ENCODE data around the gene RNF5.
A peak's percentile ranks its signal among the peaks of the same experiment; 100 is the strongest.
"Not testable (repeated sequence)": the region's sequence is repeated elsewhere in the genome, so short reads cannot be mapped to it uniquely, and the experiment has no call there.

Gene RNF5

DNA sequence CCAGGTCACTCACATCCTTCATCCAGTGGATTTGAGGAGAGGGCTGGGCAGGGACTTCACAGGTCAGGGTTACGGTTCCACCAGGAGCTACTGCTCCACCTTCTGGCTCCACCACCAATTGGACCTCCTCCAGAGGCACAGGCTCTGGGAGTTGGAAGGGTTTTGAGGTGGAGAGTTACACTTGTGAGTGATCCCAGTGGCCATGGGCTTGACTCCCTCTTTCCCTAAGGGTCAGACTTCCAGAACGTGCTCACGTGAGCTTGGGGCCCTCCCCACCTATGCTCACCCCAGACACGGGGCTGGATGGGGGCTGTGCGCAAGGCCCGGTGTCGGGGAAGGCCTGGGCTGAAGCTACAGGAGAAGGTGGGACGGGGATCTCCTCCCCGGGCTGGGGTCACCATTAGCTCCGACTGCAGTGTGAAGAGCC lies 4.4 kb downstream of the RNF5 start:
- no peak overlapping the region for H3K4me3 ChIP-seq (ENCODE audit: low read depth, low read length)
- TF ChIP-seq, protein P1, sequence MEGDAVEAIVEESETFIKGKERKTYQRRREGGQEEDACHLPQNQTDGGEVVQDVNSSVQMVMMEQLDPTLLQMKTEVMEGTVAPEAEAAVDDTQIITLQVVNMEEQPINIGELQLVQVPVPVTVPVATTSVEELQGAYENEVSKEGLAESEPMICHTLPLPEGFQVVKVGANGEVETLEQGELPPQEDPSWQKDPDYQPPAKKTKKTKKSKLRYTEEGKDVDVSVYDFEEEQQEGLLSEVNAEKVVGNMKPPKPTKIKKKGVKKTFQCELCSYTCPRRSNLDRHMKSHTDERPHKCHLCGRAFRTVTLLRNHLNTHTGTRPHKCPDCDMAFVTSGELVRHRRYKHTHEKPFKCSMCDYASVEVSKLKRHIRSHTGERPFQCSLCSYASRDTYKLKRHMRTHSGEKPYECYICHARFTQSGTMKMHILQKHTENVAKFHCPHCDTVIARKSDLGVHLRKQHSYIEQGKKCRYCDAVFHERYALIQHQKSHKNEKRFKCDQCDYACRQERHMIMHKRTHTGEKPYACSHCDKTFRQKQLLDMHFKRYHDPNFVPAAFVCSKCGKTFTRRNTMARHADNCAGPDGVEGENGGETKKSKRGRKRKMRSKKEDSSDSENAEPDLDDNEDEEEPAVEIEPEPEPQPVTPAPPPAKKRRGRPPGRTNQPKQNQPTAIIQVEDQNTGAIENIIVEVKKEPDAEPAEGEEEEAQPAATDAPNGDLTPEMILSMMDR (IDR thresholded peaks at IDR 0.05; ENCODE audit: insufficient read depth, low read depth, low read length, missing control alignments), result no peak
- no peak for DNase-seq (ENCODE audit: low read depth)

DNA sequence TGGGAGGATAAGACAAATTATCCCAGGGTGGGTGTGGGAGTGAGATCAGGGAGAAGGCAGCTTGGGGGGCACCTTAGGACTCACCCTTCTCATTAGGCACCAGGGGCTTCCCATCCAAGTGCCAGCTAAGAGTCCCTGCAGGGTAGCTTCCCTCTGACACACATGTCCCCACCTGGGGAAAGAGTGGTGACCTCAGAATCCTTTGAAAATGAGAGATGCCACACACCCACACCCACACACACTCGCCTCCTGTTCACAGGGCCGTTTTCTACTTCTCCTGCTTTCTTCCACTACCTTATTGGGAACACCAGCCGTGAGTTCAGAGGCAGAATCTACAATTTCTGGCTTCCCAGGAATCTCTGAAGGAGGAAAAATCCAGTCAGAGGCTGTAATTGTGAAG lies 4.8 kb downstream of the RNF5 start:
- TF ChIP-seq, protein P1 (IDR thresholded peaks at IDR 0.05; ENCODE audit: insufficient read depth, low read depth, low read length, missing control alignments), result no peak
- no peak for DNase-seq (ENCODE audit: low read depth)

DNA sequence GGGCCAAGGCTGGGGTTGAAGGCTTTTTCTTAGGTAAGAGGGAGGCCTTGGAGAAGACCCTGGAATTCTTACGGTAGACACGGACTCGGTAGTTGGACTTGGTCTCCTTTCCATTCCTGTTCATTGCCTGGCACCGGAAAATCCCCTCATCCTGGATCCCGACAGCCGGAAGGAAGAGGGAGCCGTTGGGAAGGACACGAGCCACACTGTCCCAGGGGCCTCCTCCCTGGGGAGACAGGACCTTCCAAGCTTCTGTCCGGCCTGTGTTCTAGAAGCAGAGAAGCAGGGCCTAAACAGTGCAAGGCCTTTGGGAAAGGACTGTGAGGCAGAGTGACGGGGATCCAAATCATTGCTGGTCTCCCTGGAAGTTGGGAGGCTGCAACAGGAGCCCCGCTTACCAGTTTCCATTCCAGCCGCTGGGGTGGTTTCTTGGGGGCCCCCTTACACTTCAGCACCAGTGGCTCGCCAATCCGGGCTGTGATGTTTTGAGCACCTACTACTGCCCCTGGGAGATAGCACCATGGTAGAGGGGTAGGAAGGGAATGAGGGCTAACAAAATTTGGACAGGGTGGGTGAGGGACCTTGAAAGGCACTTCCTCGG lies 5.4 kb downstream of the RNF5 start:
- TF ChIP-seq, protein P1 (IDR thresholded peaks at IDR 0.05; ENCODE audit: insufficient read depth, low read depth, low read length, missing control alignments), result no peak
- no peak overlapping the region for H3K4me3 ChIP-seq (ENCODE audit: low read depth, low read length)
- DNase-seq (ENCODE audit: low read depth), result no peak

More for the DNA sequence above, 4.8 kb downstream of the RNF5 start:
- no peak overlapping the region for H3K4me3 ChIP-seq (ENCODE audit: low read depth, low read length)

DNA sequence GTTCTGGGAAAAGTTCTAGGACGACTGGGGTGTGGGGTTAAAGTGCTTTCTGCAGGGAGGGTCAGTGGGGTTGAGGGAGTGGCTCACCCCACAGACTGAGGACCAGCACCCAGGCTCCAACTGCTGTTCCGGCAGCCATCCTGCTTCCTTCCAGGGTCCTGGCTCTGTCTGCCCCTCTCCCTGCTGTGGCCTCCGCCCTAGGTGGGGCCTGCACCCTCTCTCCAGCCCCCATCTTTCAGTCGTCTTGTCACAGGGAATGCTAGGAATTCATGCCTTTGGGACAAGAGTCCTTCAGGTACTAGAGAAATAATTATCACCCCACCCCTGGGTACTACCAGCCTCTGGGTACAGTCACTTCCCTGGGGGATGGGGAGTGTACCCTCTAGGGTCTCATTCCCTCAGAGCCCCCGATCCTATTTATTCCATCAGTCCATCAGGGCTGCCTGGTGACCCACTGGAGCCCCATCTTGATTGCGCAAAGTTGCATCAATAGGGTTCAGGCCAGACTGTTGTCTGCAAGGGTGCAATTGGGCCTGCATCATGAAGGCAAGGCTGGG lies 6.0 kb downstream of the RNF5 start, which contains the start of gene AGER:
Gene AGER (minus strand): TSS at position 170 of the 557 bp plus-strand sequence. CDS start 31 bp downstream, at position 139.
- H3K4me3 ChIP-seq (ENCODE audit: low read depth, low read length), result no peak within 1 kb of the TSS
- DNase-seq (ENCODE audit: low read depth), result no peak
- TF ChIP-seq, protein P1 (IDR thresholded peaks at IDR 0.05; ENCODE audit: insufficient read depth, low read depth, low read length, missing control alignments), result no peak

DNA sequence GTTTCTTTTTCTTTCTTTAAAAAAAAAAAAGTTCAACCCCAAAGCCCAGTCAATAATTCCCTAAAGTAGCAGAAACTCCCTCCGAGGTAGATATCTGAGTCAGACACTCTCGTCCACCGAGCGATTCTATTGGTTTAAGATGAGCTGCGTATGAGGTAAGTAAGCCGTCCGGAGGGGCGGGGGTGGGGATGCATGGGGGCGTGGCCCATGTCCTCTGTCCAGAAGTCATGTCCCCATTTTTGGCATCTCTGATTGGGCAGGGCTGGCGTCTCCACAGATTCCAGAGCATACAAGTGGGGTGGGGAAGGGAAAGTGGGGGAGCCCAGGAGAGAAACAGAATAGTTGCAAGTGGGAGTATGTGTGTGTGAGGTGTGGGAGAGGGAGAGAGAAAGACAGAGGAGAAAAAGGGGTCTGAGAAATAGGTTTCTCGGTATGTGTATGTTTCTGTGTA lies 7.5 kb downstream of the RNF5 start:
- peak; percentile 89 for DNase-seq (ENCODE audit: low read depth)
- not testable (repeated sequence) for H3K4me3 ChIP-seq (ENCODE audit: low read depth, low read length)

DNA sequence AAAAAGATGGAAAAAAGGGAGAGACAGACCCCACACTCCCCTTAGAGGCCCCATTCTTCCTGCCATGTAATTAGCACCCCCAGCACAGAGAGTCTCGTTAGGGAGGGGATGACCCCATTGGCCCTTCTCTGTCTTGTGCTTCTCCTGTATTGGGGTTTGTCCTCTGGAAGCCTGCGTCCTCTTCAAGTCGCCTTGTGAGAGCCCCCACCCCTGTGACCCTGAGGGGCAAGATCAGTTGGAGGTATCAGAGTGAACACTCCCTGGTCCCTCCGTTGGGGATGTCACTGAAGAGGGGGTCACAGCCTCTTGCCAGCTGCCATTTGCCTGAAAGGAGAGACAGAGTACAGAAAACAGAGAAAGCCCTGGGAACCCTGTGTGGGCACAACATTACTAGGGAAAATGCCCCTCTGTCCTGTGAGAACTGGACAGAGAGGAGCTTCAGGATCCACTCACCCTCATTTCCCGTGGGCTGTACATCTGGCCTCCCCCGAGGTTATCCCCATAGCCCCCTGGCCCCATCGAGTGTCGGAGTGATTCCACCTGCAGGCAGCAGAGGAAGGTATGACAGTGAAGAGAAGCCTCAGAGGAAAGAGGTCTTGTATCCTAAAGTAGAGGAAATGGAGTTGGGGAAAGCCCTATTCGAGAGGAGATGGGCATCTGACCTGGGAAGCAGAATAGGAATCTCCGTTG lies 8.1 kb downstream of the RNF5 start:
- not testable (repeated sequence) for DNase-seq (ENCODE audit: low read depth); H3K4me3 ChIP-seq (ENCODE audit: low read depth, low read length)

DNA sequence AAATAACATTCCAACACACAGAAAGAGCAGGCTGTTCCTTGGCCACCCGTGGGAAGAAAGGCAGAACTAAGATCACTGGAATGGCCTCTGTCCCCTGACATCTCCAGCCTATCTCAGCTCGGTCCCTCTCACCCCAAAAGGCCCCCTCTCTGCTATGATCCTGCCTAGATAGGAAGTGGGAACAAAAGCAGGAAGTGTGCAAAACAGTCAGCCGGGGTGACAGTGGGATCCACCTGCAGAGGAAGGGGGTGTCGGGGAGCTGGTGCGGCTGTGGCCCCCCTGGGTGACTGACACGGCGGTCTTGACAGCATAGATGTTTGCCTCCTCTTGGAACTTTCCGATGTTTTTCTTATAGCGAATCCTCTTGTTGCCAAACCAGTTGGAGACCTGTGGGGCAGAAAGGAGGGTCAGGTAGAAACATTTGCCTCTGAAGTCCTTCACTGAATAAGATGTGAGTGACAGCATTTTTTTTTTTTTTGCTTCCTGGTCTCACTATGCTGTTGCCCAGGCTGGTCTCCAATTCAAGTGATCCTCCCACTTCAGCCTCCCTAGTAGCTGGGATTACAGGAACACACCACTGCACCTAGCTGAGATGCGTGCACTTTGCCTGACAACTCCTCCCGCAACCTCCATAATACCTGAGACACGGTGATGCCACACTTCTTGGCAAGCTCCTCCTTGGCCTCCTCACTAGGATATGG lies 9.0 kb downstream of the RNF5 start:
- no peak for DNase-seq (ENCODE audit: low read depth)
- TF ChIP-seq, protein P1 (IDR thresholded peaks at IDR 0.05; ENCODE audit: insufficient read depth, low read depth, low read length, missing control alignments), result no peak
- no peak overlapping the region for H3K4me3 ChIP-seq (ENCODE audit: low read depth, low read length)

DNA sequence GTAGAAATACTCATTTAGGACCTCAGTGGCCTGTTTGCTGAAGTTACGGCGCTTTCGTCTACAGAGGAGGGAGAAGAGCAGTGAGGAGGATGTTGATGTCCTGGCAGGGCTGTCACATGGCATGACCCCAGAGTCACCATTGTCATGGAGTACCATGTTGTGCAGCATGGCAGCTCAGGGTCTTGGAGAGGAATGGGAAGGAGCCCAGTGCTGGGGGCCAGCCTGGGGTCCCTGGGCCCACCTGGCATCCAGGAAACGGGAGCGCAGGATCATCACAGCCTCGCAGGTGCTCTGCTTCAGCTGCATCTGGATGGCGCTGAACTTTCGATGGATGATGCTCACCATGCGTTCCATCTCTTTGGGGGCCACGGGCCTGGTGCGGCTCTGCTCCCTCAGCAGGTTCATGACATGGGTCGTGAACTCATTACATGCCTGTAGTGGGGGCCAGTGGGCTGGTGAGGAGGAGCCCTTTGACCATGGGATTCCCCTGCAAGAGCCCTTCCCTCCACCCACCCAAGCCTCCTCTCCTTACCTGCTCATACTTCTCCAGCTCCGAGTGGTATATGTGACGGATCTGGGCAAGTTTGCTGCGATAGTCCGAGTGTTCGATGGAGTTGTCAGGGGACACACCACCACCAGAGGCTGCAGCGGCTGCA lies 9.6 kb downstream of the RNF5 start:
- DNase-seq (ENCODE audit: low read depth); H3K4me3 ChIP-seq (ENCODE audit: low read depth, low read length): not testable (repeated sequence)
